NCI-H2107 treated with DMSO at 0.1 percent for 48 hours (cell line): ENCODE results near the gene TOM1L1.
"Not testable (repeated sequence)": the region's sequence is repeated elsewhere in the genome, so short reads cannot be mapped to it uniquely, and the experiment has no call there.

Experiments used
- DNase-seq: peaks from one replicate; lab custom pipeline; 2025; ENCODE audit not compliant: unreplicated experiment; lab: John Stamatoyannopoulos, UW

TOM1L1 gene, protein sequence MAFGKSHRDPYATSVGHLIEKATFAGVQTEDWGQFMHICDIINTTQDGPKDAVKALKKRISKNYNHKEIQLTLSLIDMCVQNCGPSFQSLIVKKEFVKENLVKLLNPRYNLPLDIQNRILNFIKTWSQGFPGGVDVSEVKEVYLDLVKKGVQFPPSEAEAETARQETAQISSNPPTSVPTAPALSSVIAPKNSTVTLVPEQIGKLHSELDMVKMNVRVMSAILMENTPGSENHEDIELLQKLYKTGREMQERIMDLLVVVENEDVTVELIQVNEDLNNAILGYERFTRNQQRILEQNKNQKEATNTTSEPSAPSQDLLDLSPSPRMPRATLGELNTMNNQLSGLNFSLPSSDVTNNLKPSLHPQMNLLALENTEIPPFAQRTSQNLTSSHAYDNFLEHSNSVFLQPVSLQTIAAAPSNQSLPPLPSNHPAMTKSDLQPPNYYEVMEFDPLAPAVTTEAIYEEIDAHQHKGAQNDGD

DNA sequence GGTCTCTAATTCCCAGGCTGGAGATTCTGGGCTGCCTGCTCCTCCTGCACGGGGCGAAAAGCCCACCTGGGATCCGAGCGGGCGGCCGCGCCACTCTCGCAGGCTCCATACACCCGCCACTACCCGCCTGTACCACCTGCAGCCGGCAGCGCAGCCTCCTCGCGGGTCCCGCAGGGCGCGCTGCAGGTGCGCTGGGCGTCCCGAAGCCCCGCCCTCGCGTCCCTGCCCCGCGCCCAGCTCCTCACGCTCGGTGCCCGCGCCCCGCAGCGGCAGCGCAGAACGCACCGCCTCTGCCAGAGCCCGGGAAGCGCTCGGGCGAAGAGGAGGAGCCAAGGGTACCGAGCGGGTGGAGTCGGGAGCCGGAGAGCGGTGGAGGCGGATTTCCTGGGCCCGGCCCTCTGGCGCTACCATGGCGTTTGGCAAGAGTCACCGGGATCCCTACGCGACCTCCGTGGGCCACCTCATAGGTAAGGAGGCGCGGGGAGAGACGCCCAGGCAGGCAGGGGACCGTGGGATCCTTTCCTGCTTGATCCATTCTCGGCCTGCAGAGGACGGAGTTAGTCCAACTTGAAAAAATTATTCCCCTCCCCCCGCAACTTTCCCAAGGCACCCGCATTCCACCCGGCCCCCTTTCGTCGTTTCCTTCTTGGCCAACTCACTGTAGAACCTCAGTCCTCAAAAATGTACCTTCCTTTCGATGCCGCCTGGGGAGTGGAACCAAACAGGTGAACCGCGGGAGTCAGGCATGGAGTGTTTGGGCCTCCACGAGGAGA lies at the start of gene TOM1L1:
Gene TOM1L1, plus strand, starts transcription at position 396 of the 773 bp plus-strand sequence. Its CDS starts 14 bp downstream, at position 410.
- DNase-seq = peak; percentile 68

GRCh38 chr17:54859187-54859586 lies 41.5 kb upstream of the TOM1L1 start:
- DNase-seq = no peak

DNA sequence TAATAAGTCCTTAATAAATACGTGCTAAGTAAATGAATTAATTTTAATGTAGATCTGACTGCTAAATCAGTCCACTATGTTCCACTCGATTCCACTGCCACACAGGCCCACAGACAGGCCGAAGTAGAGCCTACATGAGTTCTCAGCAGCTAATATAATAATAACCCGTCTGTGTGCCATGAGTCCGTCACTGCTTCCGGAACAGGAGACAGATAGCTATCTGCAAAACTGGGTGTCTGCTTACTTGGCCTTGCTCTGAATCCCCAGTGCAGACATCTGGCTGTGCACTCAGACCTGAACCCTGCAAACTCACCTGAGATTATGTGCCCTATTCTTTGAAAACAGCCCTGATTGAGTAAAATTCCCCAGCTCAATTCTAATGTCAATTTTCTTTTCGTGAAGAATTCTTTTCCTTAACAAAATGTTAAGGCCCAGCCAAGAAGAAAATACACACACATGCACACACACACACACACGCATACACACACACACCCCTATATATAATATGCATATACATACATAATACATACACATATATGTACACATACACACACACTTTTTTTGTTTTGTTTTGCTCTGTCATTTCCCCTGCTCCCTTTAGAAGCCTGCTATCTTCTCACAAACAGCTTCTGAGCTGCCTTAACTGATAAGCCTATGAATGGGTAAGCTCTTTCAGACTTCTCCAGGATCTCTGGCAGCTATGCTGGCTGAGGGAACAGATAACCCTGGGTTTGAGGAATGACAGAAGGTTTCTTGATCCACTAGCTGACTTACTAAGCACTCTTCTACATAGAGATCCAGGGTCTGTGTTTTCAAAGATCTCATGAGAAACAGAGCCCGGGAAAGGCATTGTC lies 39.8 kb upstream of the TOM1L1 start:
- no peak for DNase-seq

DNA sequence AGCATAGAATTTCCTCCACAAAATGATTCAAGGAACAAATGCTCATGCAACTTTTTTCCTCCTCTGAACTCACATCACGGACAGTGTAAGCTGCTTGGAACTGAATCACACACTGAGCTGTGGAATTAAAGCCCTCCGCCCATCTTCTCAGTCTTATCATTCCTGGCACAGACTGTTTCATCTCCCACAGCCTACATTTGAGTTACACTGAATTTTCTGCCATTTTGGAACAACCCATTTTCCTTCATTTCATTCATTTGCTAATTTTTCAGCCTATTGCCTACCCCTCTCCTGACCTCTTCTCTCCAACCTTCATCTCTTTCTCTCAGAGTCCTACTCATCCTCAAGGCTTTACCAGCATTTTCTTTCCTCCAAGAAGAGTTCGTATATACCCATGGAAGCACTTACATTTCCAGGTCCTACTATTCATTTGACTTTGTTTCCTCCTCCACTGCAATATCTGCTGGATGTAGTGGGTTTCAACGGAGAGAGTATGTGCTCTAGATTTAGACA lies 39.1 kb upstream of the TOM1L1 start:
- DNase-seq = no peak

- DNase-seq = no peak
These were observed 37.5 kb upstream of the TOM1L1 start for GRCh38 chr17:54863176-54863575.

DNA sequence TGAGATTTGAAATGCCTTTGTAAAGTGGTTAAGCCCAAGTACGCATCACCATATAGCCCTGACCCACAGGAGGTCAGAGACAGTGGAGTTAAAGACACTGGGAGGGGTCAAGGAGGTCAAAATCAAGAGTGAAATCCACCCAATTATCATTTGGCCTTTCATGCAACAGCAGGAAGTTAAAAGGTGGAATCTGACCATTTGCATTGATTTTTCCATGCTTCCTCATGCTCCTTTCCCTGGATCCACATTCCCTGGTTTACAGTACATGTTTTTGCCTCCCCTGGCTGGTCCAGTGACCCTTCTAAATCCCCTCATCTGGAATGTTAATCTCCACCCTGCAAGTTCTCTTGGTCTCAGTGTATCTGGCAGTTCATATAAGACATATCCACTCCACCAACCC lies 36.6 kb upstream of the TOM1L1 start:
- DNase-seq = no peak

- DNase-seq = no peak
These were observed 35.9 kb upstream of the TOM1L1 start for GRCh38 chr17:54864636-54865356.

DNA sequence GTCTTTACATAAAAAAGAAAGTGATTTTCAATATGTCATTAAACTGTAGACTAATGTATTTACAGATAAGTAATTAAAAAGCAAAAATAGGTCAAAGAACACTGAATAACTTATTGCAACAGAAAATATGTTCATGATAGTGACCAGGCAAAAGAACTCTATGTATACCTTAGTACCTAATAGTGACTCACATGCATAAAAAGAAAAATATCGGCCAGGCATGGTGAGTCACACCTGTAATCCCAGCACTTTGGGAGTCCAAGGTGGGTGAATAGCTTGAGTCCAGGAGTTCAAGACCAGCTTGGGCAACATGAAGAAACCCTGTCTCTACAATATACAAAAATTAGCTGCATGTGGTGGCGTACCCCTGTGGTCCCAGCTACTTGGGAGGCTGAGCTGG lies 33.0 kb upstream of the TOM1L1 start:
- DNase-seq = no peak

DNA sequence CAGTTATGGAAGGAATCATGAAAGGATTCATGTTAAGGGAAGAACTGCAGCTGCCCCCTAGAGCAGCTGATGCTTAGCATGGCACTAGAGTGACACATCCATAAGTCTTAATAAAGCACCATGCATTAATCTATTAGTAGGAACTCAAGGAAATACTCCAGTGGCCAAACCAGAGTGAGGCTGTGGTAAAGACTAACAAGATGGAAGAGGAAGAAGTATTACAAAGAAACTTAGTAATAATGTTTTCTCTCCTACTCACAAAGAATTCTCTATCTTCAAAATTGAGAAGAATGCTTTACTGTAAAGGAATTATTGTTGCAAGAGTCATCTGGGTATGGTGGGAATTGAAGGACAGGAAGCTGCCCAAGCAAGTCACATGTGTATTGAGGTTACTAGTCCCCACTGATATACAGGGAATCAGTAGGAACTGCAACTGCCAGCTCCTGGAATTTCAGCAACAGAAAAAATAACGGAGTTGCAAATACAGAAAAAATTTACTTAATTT lies 29.9 kb upstream of the TOM1L1 start:
- DNase-seq = no peak

GRCh38 chr17:54875906-54876305 lies 24.7 kb upstream of the TOM1L1 start:
- not testable (repeated sequence) for DNase-seq

DNA sequence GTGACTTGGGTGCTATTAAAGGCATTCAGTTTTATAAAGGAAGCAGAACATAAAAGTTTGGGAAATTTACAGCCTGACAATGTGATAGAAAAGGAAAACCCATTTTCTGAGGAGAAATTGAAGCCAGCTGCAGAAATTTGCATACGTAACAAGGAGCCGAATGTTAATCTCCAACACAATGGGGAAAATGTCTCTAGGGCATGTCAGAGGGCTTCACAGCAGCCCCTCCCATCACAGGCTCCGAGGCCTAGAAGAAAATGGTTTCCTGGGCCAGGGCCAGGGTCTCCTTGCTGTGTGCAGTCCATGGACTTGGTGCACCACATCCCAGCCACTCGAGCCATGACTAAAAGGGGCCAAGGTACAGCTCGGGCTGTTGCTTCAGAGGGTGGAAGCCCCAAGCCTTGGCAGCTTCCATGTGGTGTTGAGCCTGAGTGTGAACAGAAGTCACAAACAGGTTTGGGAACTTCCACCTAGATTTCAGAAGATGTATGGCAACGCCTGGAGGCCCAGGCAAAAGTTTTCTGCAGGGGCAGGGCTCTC lies 23.9 kb upstream of the TOM1L1 start:
- no peak for DNase-seq

- no peak for DNase-seq
These were observed 19.2 kb upstream of the TOM1L1 start for GRCh38 chr17:54881255-54881972.

DNA sequence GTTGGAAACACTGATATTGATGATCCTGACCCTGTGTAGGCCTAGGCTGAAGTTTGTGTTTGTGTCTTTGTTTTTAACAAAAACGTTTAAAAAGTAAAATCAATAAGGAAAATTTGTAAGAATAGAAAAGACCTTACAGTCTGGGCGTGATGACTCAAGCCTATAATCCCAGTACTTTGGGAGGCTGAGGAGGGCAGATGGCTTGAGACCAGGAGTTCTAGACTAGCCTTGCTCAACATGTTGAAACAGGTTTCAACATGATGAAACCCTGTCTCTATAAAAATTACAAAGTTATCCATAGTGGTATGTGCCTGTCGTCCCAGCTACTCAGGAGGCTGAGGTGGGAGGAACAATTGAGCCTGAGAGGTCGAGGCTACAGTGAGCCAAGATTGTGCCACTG lies 18.3 kb upstream of the TOM1L1 start:
- DNase-seq = no peak

GRCh38 chr17:54882950-54883349 lies 17.7 kb upstream of the TOM1L1 start:
- no peak for DNase-seq

DNA sequence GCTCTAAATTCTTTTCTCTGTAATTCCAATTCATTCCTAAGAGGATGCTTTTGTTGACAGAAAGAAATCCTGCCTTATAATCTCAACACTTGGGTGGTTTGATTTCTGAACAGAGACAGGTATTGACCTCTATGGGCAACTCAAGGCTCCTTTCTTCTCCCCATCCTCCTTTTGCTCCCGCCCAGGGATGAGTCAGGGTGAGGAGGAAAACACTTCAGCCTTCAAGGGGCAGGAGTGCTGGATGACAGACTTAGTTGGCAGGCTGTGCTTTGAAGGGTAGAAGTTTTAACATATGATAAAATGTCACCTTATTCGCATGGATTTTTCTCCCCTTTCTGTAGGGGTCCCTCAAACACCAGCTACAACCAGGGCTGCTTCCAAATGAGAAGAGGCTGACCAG lies 16.7 kb upstream of the TOM1L1 start:
- DNase-seq = no peak

- DNase-seq = no peak
These were observed 12.9 kb upstream of the TOM1L1 start for GRCh38 chr17:54887787-54888186.

- no peak for DNase-seq
These were observed 12.4 kb upstream of the TOM1L1 start for GRCh38 chr17:54888254-54888653.

- no peak for DNase-seq
These were observed 11.7 kb upstream of the TOM1L1 start for GRCh38 chr17:54888981-54889380.

- peak; percentile 46 for DNase-seq
These were observed 9.4 kb upstream of the TOM1L1 start for GRCh38 chr17:54891176-54891821.
